GM21367 (cell line): Measurements from ENCODE around the gene MEFV.

Experiments
- ATAC-seq: cut with Tn5 transposase; IDR thresholded peaks from one replicate; pipeline ENCODE4 v1.9.1; 2021; ENCODE audit not compliant: unreplicated experiment

The MEFV gene

GRCh38 chr16:3268294-3268693 lies 11.9 kb upstream of the MEFV start:
- no peak for ATAC-seq

GRCh38 chr16:3266873-3267537 lies 10.6 kb upstream of the MEFV start:
- no peak for ATAC-seq

GRCh38 chr16:3264137-3265036 lies 8.0 kb upstream of the MEFV start:
- ATAC-seq: peak; percentile 76

GRCh38 chr16:3262517-3262916 lies 6.1 kb upstream of the MEFV start:
- ATAC-seq: no peak

GRCh38 chr16:3259836-3260235 lies 3.4 kb upstream of the MEFV start:
- no peak for ATAC-seq

GRCh38 chr16:3256866-3257465 lies 533 bp upstream of the MEFV start:
- no peak for ATAC-seq

- no peak for ATAC-seq
Observed at GRCh38 chr16:3254309-3254708, 2.1 kb downstream of the MEFV start.

GRCh38 chr16:3252967-3253366 lies 3.5 kb downstream of the MEFV start:
- ATAC-seq: no peak

GRCh38 chr16:3249451-3249850 lies 7.0 kb downstream of the MEFV start:
- no peak for ATAC-seq

GRCh38 chr16:3249020-3249419 lies 7.4 kb downstream of the MEFV start:
- ATAC-seq: no peak

GRCh38 chr16:3248596-3248995 lies 7.8 kb downstream of the MEFV start:
- ATAC-seq: no peak

- no peak for ATAC-seq
Observed at GRCh38 chr16:3246876-3247275, 9.6 kb downstream of the MEFV start.

GRCh38 chr16:3246002-3246401 lies 10.4 kb downstream of the MEFV start:
- ATAC-seq: no peak

- no peak for ATAC-seq
Observed at GRCh38 chr16:3243882-3244281, 12.6 kb downstream of the MEFV start.

- ATAC-seq: no peak
Observed at GRCh38 chr16:3242709-3243108, 13.7 kb downstream of the MEFV start.

- no peak for ATAC-seq
Observed at GRCh38 chr16:3241761-3242160, 14.7 kb downstream of the MEFV start.

GRCh38 chr16:3235856-3236669 lies 20.4 kb downstream of the MEFV start:
- no peak for ATAC-seq

- peak; percentile 85 for ATAC-seq
Observed at GRCh38 chr16:3234857-3235561, 21.4 kb downstream of the MEFV start, which contains the start of gene ZNF200. Gene ZNF200 (minus strand): TSS chr16:3235158. CDS start chr16:3233755, 1,403 bp downstream.

GRCh38 chr16:3234543-3234856 lies 21.9 kb downstream of the MEFV start:
- no peak for ATAC-seq

GRCh38 chr16:3223913-3224515 lies 32.4 kb downstream of the MEFV start:
- ATAC-seq: no peak
